Measurements from ENCODE around the gene ZYG11A.

Gene ZYG11A

GRCh38 chr1:52917581-52917980 is 75.0 kb downstream of the ZYG11A start:
- no peak for DNase-seq (ENCODE audit: low read depth, low spot score)

GRCh38 chr1:52918201-52918600 is 75.6 kb downstream of the ZYG11A start:
- DNase-seq (ENCODE audit: low read depth, low spot score): no peak

GRCh38 chr1:52919051-52919722 is 76.6 kb downstream of the ZYG11A start:
- DNase-seq (ENCODE audit: low read depth, low spot score): no peak

GRCh38 chr1:52919723-52920483 is 77.3 kb downstream of the ZYG11A start:
- DNase-seq (ENCODE audit: low read depth, low spot score): no peak

- no peak for DNase-seq (ENCODE audit: low read depth, low spot score)
Measured at GRCh38 chr1:52920791-52921291, 78.3 kb downstream of the ZYG11A start.

GRCh38 chr1:52925571-52926005 is 83.0 kb downstream of the ZYG11A start:
- no peak for DNase-seq (ENCODE audit: low read depth, low spot score)

GRCh38 chr1:52926864-52927211 is 84.3 kb downstream of the ZYG11A start:
- DNase-seq (ENCODE audit: low read depth, low spot score): no peak

- peak; percentile 49 for DNase-seq (ENCODE audit: low read depth, low spot score)
Measured at GRCh38 chr1:52927212-52928014, 84.9 kb downstream of the ZYG11A start, which contains the start of gene SCP2. Gene SCP2, plus strand, starts transcription at chr1:52927276. Its CDS starts 121 bp downstream, at chr1:52927397.

- no peak for DNase-seq (ENCODE audit: low read depth, low spot score)
Measured at GRCh38 chr1:52928015-52928404, 85.5 kb downstream of the ZYG11A start.

- no peak for DNase-seq (ENCODE audit: low read depth, low spot score)
Measured at GRCh38 chr1:52929019-52929418, 86.5 kb downstream of the ZYG11A start.

- no peak for DNase-seq (ENCODE audit: low read depth, low spot score)
Measured at GRCh38 chr1:52937433-52938182, 95.0 kb downstream of the ZYG11A start.

- DNase-seq (ENCODE audit: low read depth, low spot score): no peak
Measured at GRCh38 chr1:52938183-52938451, 95.6 kb downstream of the ZYG11A start.

GRCh38 chr1:52943876-52944416 is 101.4 kb downstream of the ZYG11A start:
- DNase-seq (ENCODE audit: low read depth, low spot score): no peak

GRCh38 chr1:52944566-52944965 is 102.0 kb downstream of the ZYG11A start:
- DNase-seq (ENCODE audit: low read depth, low spot score): no peak

Data from activated naive CD8-positive, alpha-beta T cell treated with anti-CD3 and anti-CD28 coated beads, Interleukin-2, amount 50 U/mL, for 16 hours (primary cell).